OCI-LY1 (cell line): ENCODE results near the gene PARVG.

Experiments used
- EZH2 ChIP-seq: fragments of 200-600 bp; sonication (generic), shearing (Covaris generic); IDR thresholded peaks from 2 replicates; pipeline ENCODE4 v1.8.0; 2017; ENCODE audit warnings: borderline replicate concordance, mixed run types, mild to moderate bottlenecking, antibody characterized with exemption, low read length, moderate library complexity, mixed read lengths
- TF ChIP-seq, protein P1 (sequence below): fragments of 200-600 bp; sonication (generic), shearing (Covaris generic); IDR thresholded peaks from 2 replicates; pipeline ENCODE4 v1.5.1; 2017; ENCODE audit warnings: mild to moderate bottlenecking, antibody characterized with exemption, low read length, moderate library complexity, mixed read lengths

DNA sequence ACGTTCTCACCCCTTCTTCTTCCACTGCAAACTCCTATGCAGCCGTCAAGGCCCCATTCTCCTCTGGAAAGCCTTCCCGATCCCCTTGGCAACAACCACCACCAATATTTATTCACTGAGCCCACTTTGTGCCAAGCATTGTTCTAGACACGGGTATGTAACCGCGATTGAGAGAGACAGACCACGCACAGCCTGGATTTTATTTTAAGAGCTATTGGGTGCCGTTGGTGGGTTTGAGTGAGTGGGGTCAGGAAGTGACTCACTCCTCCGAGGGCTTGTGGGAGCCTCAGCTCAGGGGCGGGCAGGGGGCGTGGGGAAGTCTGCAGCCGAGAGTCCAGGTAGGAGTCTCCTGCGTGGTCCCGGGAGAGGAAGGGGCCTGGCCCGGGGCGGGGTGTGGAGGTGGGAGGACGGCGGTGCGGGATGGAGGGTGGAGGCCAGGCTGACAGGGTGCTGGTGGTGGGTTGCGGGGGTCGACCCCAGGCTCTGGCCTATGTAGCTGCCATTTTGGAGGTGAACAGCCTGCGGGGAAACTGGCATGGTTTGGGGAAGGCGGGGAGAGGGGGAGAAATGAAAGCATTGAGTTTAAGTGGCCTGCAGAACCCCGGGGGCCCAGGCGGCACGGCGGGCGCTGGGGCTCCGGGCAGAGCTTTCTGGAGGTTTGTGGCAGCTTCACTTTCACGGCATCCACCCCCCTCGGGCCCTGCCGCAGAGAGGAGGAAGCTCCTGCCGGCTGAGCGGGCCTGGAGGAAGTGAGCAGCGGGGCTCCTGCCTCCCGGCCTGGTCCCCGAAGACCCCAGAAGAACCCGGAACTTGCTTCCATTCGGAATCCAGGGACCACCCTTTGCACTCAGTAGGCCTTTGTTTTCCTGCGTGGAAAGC, 547 bp downstream of the PARVG start:
- TF ChIP-seq, protein P1, sequence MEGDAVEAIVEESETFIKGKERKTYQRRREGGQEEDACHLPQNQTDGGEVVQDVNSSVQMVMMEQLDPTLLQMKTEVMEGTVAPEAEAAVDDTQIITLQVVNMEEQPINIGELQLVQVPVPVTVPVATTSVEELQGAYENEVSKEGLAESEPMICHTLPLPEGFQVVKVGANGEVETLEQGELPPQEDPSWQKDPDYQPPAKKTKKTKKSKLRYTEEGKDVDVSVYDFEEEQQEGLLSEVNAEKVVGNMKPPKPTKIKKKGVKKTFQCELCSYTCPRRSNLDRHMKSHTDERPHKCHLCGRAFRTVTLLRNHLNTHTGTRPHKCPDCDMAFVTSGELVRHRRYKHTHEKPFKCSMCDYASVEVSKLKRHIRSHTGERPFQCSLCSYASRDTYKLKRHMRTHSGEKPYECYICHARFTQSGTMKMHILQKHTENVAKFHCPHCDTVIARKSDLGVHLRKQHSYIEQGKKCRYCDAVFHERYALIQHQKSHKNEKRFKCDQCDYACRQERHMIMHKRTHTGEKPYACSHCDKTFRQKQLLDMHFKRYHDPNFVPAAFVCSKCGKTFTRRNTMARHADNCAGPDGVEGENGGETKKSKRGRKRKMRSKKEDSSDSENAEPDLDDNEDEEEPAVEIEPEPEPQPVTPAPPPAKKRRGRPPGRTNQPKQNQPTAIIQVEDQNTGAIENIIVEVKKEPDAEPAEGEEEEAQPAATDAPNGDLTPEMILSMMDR, result no peak
- no peak for TF ChIP-seq EZH2
